GM18870 (cell line): ENCODE measurements around the gene ATP8B4.

Experiments used
- ATAC-seq: cut with Tn5 transposase; IDR thresholded peaks from one replicate; pipeline ENCODE4 v1.9.1; 2021; ENCODE audit warnings: moderate library complexity; ENCODE audit not compliant: unreplicated experiment

The ATP8B4 gene

GRCh38 chr15:49827311-49827710, 291.7 kb downstream of the ATP8B4 start:
- no peak for ATAC-seq

GRCh38 chr15:49826640-49827234, 292.3 kb downstream of the ATP8B4 start:
- no peak for ATAC-seq

GRCh38 chr15:49824775-49825099, 294.3 kb downstream of the ATP8B4 start:
- ATAC-seq, result no peak

- no peak for ATAC-seq
Measured at GRCh38 chr15:49823987-49824774, 294.9 kb downstream of the ATP8B4 start.

- ATAC-seq, result no peak
Measured at GRCh38 chr15:49817100-49817499, 301.9 kb downstream of the ATP8B4 start.

- ATAC-seq, result peak; percentile 93
Measured at GRCh38 chr15:49815950-49816349, 303.1 kb downstream of the ATP8B4 start.

GRCh38 chr15:49815526-49815925, 303.5 kb downstream of the ATP8B4 start:
- no peak for ATAC-seq

- no peak for ATAC-seq
Measured at GRCh38 chr15:49814709-49815108, 304.3 kb downstream of the ATP8B4 start.

GRCh38 chr15:49813625-49814024, 305.4 kb downstream of the ATP8B4 start:
- ATAC-seq, result no peak

GRCh38 chr15:49810720-49811119, 308.3 kb downstream of the ATP8B4 start:
- no peak for ATAC-seq

GRCh38 chr15:49809894-49810609, 309.0 kb downstream of the ATP8B4 start:
- ATAC-seq, result no peak

GRCh38 chr15:49808341-49808740, 310.7 kb downstream of the ATP8B4 start:
- ATAC-seq, result no peak
